Cerebellar cortex (tissue), 1 donor: ENCODE measurements around the gene BABAM2.
"Not testable (repeated sequence)": the region's sequence is repeated elsewhere in the genome, so short reads cannot be mapped to it uniquely, and the experiment has no call there.

ENCODE experiments used
- DNase-seq: peaks from one replicate; pipeline ENCODE4 v3.0.0-alpha.2; 2015; ENCODE audit warnings: low spot score

The BABAM2 gene

DNA sequence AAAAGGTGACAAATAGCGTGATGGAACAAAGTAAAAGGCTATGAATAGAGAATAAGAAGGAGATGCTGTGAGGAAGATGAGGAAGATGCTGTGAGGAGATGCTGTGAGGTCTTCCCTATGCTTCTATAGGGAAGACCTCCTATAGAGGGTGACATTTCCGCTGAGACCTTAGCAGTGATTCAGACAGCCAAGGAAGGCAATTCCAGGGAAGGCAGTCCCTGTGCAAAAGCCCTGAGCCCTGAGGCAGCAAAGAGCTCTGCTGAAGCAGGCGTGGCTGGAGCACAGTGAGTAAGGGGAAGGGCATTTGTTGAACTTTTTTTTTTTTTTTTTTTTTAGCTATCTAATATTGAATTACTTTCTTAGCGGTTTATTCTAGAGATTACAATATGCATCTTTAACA lies 359.5 kb downstream of the BABAM2 start:
- DNase-seq, result no peak

DNA sequence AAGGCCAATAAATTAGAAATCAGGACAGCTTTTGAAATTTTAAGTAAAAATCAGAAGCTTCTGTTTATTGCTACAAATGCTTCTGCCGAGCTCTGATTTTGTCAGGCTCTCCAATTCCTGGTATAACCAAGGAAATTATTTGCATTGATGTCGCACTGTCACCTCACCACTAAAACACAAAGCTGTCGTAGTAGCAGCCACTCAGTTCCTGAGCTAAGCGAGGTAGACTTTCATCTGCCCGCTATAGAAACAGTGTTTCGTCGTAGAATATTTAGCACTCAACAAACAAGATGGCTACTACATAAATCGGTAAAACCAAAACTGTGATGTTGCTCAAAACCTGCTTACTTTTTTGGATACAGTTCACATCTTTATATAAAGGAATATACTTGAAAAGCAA lies 360.8 kb downstream of the BABAM2 start:
- no peak for DNase-seq

DNA sequence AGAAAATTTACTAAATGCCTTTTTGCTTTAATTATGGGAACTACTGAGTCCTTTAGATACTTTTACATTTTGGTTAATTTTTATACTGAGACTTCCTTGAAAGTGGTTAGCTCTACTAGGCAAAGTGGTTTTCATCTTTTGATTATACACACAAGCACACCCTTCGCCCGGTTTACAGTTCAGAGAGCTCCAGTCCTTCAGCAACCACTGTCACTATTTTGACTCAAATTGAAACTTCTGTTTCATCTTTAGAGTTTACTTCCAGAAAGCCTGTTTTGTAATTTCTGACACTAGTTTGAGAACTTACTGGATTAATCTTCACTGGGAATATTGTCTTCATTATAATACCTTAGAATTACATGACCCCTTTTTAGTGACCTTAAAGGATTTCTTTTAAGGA lies 361.8 kb downstream of the BABAM2 start:
- DNase-seq, result no peak

DNA sequence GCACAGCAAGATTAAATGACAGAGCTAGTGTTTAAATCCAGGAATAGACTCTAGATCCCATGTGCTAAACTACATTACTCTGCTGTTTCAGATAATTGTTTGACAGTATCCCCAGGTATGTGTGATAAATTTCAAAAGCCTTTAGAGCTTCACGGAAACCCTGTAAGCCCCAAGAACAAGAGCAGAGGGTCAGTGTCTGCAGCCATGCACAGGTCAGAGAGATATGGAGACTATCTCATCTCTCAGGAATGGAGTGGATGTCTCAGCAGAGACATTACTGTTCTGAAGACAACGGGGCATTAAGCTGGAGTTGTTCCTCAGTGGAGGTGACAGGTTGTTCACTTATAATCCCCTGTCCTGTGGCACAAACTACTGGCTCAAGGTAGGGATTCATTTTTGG lies 363.0 kb downstream of the BABAM2 start:
- DNase-seq, result no peak

DNA sequence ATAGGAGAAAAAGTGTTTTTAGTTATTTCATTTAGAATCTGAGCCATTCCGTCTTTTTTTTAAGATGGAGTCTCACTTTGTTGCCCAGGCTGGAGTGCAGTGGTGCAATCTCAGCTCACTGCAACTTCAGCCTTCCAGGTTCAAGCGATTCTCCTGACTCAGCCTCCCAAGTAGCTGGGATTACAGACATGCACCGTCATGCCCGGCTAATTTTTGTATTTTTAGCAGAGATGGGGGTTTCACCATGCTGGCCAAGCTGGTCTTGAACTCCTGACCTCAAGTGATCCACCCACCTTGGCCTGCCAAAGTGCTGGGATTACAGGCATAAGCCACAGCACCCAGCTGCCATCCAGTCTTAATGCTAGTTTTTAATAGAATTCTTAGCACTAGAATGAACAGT lies 364.7 kb downstream of the BABAM2 start:
- DNase-seq, result not testable (repeated sequence)

DNA sequence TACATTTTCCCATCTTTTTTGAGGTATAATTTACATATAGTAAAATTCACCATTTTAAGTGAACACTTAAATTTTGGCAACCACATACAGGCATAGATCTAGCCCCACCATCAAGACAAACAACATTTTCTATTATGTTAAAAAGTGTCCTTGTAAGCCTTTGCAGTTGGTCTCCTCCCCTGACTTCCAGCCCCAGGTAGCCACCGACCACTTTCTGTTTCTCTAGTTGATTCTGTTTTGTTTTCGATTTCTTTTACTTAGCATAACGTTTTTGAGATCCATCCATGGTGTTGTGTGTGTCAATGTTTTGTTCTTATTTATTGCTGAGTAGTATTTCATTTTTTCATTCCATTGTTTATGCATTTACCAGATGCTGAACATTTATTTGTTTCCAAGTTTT lies 366.7 kb downstream of the BABAM2 start:
- no peak for DNase-seq

DNA sequence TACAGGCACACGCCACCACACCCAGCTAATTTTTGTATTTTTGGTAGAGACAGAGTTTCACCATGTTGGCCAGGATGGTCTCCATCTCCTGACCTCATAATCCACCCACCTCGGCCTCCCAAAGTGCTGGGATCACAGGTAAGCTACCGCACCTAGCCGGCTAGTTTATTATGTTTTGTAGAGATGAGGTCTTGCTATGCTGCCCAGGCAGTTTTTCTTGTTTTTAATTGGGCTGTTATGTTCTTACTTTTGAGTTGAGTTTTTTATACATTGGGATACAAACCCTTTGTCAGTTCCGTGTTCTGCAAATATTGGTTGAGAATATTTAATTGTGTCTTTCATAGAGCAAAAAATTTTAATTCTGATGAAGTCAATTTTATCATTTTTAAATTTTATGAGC lies 368.7 kb downstream of the BABAM2 start:
- DNase-seq, result not testable (repeated sequence)

DNA sequence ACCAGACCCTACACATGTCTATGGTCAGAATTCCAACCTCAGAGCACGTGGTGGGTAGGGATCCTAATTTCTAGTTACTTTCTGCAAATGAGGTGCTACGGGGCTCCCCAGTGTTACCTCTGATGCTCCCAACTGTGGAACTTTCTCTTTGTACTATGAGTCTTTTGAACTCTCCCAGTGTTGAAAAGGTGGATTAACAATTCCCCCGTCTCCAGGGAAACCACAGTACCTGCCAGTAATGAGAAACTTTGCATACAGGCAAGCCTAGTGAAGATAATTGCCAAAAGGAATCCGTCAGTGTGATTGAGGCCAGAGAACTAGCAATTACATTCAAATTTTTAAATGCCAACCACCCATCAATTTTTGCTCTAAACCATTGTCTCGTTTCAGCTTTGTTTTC lies 373.2 kb downstream of the BABAM2 start:
- DNase-seq, result no peak

DNA sequence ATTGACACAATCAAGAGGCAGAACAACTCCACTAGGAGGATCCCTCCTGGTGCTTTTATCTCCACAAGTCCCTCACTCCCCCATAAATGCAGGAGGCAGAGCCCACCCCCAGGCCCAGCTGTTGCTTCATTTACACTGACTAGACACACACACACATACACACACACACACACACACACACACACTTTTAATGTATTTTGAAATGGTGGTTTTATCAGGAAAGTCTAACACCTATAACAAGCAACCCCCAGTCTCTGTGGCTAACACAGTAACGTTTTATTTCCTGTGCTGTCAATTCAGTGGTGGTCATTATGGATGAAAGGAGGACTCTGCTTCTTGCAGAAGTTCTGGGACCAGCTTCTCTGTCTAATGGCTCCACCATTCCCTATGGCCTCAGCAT lies 376.8 kb downstream of the BABAM2 start:
- no peak for DNase-seq

DNA sequence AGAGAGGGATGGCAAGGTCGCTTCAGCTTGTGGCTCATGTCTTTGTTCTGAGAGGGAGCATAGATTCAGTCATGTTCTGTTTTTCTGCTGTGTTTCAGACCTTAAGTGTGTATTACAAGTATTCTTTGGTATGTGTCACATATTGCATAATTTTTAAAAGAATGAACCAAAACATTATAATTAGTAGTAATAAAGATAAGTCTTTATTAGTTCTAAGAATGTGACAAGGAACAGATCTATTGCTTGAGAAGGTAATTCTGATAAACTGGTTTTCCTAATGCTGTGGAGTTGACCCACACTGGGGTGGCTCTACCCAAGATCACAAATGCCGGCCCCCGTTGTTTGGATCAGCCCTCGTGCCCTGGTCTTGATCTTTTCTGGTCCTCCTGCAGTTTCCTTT lies 377.9 kb downstream of the BABAM2 start:
- no peak for DNase-seq

DNA sequence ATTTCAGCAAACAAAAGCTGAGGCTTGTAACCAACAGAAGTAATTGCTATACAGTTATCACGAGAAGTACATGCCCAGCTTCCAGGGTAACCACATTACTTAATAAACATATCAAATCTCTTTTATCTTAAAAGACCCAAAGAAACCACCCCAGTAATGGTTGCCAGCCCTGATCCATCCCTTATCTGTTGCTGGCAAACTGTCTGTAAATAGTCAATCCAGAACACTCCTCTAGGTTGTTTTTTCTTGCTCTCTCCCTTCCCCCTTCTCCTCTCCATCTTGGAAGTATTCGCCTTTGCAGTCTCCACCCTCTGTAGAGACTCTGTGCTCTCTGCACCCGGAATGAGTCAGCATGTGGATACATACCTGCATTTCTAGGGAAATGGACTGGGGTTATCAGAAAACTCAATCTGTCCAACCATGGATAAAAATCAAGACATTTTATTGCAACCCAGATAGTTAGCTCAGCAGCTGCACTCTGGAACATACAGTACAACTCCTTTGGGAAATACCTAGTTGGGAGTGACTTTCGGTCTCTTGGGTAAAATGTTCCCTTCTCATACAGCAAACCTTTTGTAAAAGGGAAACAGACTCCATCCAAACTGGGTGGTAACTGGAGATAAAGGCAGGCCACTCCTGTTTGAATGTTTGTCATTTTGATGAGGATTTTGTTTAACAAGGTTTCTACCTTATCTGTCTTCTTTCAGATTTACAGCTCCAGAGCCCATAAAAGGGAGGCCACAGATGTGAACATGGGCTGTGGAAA lies 378.7 kb downstream of the BABAM2 start:
- DNase-seq, result no peak

DNA sequence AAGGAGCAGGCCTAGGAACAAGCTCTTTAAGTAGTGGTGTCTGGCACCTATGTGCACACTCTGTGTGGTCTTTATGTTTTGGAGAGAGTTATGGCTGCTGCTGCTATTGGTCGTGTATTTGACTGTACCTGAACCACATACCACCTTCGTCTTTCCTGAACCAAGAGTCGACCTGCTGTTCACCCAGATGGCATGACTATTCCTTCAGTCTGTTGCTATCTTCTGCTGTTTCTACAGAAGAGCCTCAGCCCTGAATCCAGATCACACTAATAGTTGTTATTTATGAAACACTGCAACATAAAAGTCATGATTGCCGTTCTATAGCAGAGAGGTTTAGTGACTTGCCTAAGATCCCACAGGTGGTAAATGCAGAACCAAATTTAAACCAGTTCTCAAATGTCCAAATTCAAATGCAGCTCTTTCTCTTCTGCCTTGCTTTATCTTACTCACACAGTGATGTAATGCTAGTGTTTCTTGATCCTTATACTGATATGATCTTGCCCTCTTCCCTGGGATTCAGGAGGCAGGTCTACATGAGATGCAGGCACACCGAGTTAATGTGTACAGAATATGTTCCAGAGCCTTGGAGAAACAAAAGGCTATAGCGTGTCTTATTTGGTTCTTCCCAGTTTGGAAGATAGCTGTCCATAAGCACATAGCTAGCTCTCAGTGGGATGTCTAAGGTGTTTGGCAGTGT lies 380.1 kb downstream of the BABAM2 start:
- DNase-seq, result peak; percentile 62

DNA sequence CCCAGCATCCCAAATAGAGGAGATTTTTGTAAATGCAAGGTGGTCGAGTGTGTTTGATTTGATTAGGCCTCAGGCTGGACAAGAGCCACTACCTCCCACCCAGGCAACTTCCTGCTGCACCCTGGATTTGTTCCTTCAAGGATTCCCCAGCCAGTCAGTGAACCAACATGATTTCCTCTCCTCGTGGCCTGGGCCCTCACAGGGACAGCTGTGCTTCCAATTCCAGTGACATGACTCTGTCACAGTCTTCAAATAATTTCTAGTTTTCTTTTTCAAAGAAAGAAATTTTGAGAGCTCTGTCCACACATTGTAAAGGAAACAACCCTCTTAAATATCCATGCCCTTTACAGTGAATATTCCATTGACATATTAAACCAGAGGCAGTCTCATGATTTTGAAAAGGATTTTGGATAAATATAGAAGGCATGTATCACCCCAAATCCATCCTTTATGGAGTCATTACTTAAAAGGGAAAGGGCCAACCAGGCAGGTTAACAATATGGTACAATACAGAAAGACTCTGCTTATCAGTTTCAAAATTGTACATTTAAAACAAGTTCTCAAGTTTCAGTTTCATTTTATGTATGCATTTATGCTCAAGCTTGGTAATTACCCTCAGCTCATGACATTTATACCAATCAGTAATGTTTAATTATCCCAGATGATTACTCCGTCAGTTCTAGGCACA lies 380.8 kb downstream of the BABAM2 start:
- DNase-seq, result no peak

DNA sequence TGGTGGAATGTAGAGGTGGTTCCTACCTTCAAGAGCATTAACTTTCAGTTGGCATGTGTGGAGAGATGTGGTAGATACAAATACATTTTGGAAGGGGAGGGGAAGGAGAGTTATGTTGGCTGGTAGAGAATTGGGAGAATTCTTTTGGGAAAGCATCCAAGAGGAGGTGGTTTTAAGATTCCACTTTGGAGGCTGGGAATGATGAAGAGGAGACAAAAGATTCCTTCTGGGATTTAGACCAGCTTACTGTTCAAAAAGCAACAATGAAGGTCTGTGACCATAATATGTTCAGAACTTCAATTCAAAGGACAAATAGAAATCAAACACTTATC lies 381.4 kb downstream of the BABAM2 start:
- DNase-seq, result no peak

DNA sequence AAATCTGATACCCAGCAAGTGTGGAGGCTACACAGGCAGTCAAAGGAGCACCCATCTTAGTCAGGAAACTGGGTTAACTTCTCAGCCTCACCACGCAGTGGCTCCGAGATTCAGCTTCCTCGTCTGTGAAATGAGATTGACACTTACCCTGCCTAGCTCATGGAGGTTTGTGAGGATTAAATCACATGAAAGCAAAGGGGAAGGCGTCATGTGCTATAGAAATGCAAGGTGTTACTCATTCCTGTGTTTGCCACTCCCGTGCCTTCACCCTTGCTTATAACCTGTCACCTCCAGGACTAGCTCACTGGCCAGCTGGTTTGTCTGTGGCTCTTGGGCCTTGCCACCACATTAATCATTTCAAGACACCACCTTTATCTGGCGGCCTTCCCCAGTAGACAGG lies 383.2 kb downstream of the BABAM2 start:
- no peak for DNase-seq

DNA sequence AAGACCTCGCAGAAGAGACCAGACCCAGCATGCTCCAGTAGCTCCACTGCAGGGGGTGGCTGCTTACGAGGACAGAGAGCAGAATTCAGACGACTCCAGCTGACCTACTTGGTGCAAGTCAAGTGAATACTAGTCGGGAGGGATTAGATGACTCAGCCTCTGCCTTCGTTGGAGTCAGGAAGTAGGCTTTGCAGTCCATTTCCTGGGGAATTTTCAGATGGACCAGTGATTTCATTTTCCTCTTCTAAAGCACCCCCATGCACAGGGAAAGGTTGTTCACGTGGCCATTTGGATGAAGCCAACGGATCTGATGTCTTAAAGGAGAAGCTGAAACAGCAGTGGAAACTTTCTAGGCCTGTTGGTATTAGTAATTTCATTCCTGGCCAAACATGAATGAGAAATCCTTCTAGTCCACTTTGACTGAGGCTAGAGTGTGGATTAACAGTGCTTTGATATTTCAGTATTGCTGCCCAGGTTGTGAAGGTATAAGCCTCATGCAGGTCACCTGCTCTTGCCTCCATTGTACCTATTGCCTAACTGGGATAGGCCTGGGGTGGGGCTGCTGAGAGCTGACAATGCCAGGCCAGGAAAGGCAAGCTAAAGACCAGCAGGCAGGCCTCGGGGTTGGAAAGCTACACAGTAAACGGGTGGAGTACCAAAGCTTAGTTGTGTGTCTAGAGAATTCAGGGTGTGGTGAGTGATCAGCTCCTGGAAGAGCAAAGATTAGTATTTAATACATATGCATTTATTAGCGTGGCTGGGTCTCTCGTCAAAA lies 384.6 kb downstream of the BABAM2 start:
- DNase-seq, result peak; percentile 59

DNA sequence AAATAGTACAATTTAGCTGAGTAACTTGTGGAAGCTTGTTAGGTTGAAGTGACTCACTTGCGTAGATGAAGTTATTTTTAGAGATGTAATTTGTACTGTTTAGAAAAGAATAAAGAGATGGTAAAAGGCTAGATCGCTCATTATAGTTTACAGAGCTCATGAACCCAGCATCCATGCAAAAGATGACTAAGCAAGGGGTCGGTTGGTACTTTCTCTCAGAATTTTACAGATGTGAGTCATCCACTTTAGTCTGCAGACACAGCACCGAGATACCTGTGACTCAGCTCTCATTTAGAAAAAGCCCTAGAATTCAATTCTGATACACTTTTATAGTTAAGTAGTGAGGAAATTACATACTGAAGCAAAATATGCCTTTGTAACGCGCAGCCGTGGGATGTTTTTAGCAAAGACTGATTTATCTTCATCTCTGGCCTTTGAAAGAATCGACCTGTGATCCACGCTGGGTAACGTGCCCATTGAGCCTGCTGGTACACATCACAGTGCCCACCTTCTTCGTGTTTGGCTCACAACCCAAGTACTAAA lies 385.6 kb downstream of the BABAM2 start:
- peak; percentile 24 for DNase-seq

DNA sequence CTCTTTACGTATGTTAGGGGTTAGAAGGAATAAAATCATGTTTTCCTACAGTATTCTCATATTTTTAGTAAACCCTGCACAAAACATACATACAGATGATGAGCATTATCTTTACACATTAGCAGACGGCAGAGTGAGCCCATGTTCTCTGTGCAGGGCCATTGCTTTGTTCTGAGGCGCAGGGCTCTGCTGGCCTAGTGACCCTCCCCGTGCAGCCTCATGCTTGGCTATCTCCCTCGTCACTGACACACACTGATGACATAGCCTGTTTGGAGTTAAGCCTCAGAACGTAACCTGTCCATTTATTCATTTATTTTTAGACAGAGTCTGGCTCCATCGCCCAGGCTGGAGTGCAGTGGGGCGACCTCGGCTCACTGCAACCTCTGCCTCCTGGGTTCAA lies 386.3 kb downstream of the BABAM2 start:
- no peak for DNase-seq

DNA sequence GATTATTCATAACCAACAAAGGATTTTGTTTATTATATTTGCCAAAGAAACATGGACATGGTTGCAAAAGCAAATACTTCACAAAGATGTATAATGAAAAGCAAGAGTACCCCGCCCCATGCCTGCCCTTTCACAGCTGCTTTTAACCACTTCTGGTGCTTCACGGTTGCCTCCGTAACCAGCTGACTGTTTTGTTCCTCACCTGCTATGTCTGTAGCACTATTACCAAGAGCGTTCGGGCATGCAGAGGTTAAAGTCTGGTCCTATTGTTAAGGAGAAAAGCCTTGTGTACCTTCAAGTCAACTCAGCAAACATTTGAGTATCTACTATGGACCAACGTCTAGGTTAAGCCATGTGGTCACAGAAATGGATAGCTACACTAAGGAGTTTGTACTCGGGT lies 386.9 kb downstream of the BABAM2 start:
- no peak for DNase-seq

DNA sequence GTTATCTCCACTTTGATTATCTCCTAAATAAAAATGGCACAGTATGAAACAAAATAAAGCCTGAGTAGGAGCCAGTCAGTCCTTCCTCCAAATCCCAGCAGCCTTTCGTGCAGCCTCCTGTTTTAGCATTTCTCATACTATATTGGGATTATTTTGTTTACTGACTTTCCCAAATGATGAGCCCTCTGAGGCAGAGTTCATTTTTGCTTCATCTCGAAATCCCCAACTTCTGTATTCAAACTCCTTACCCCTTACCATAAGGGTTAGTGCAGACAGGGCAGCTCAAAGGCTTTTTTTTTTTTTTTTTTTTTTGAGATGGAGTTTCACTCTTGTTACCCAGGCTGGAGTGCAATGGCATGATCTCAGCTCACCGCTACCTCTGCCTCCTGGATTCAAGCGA lies 388.8 kb downstream of the BABAM2 start:
- DNase-seq, result no peak

DNA sequence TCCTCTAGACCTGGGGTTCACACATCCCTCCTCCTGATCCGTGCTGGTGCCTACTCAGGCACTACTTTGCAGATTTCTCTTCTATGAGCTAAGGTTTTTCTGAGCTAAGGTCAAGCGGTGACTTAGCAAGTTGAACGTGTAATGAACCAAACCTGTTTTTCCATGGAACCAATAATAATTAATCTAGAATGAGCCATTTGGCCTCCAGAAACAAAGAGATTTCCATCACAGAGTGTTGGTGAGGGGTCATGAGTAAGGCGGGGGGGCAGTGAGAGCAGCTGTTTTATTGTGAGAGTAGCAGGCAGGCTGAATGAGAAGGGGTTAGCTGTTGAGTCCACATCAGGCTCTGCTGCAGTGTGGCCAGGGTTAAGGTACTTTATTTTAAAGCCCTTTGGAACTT lies 390.1 kb downstream of the BABAM2 start:
- DNase-seq, result no peak

DNA sequence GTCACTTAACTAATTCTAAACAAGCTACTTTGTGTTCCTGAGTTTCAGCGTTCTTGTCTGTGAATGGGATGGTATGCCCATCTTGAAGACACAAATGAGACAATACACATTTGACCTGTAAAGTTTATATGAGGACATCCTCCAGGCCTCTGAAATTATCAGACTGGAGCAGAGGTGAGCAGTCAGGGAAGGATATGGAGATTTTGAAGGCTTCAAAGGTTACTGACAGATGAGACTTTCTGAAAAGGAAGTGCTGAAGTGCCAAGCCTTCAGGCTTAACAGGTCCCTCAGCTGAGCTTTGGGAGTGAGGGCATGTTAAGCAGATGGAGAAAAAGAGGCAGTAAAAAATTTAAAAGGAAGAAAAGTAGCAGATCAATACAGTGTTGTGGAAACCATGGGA lies 391.2 kb downstream of the BABAM2 start:
- DNase-seq, result no peak
